SK-N-SH (cell line): ENCODE measurements around the gene POLR3C. TPM values are rescaled to one million over a fixed set of nuclear protein-coding genes. Genes with fewer than 3 reads are reported as not detected.
A peak's percentile ranks its signal among the peaks of the same experiment; 100 is the strongest.

Source experiments
- CTCF ChIA-PET: fragments of 300-600, 350-600 bp; formaldehyde crosslinking; extraction: SDS; loops from one replicate; lab custom pipeline; 2021; lab: Yijun Ruan, JAX
- POLR2A ChIA-PET: fragments of 350-600 bp; sonication (Branson Sonifier 250); formaldehyde crosslinking; extraction: SDS; loops from one replicate; lab custom pipeline; 2020; ENCODE audit warnings: antibody characterized with exemption, inconsistent platforms; lab: Yijun Ruan, JAX
- DNase-seq: peaks from one replicate; pipeline ENCODE4 v3.0.0; 2012
- H2AFZ ChIP-seq: fragments of 200-600 bp; sonication (generic); 2 replicates; pipeline ENCODE4 v1.8.1; 2016; ENCODE audit warnings: antibody characterized with exemption, mild to moderate bottlenecking, low read depth
- H3F3A ChIP-seq: fragments of 200-600 bp; sonication (generic); replicated peaks from 2 replicates; pipeline ENCODE3; 2016; ENCODE audit warnings: antibody characterized with exemption, mild to moderate bottlenecking; ENCODE audit not compliant: insufficient read depth
- H3K27ac ChIP-seq, 2 experiments: fragments of 200-500 bp in 1 of 2; fragments of 200-600 bp in 1 of 2; sonication (Bioruptor generic) in 1 of 2; sonication (generic), shearing (Covaris generic) in 1 of 2; 2 replicates each; pipeline versions ENCODE4 v1.5.1 to v1.6.1; 2014 to 2016; ENCODE audit warnings: low read depth in 2 of 2, inconsistent platforms in 1 of 2, low read length in 1 of 2, mild to moderate bottlenecking in 1 of 2, mixed read lengths in 1 of 2
- H3K27me3 ChIP-seq: fragments of 200-600 bp; sonication (generic), shearing (Covaris generic); 2 replicates; pipeline ENCODE4 v1.6.1; 2016; ENCODE audit warnings: mixed run types; ENCODE audit not compliant: insufficient read depth
- H3K36me3 ChIP-seq, 2 experiments: fragments of 200-500 bp in 1 of 2; fragments of 200-600 bp in 1 of 2; sonication (Bioruptor generic) in 1 of 2; sonication (generic) in 1 of 2; replicated peaks in 1 of 2; 2 replicates each; pipeline versions ENCODE3 to v1.5.1; 2014 to 2016; ENCODE audit warnings: low read length in 1 of 2, mild to moderate bottlenecking in 1 of 2; ENCODE audit not compliant: insufficient read depth in 2 of 2, control insufficient read depth in 1 of 2
- H3K4me1 ChIP-seq, 2 experiments: fragments of 200-500 bp in 1 of 2; fragments of 200-600 bp in 1 of 2; sonication (Bioruptor generic) in 1 of 2; sonication (generic), shearing (Covaris generic) in 1 of 2; 2 replicates each; pipeline versions ENCODE4 v1.5.1 to v1.6.1; 2014 to 2016; ENCODE audit warnings: low read depth in 1 of 2, low read length in 1 of 2, mixed run types in 1 of 2; ENCODE audit not compliant: insufficient read depth in 2 of 2, control insufficient read depth in 1 of 2
- H3K4me2 ChIP-seq: fragments of 200-600 bp; sonication (generic), shearing (Covaris generic); 2 replicates; pipeline ENCODE4 v1.6.1; 2017; ENCODE audit warnings: mixed run types
- H3K4me3 ChIP-seq, 2 experiments: fragments of 200-500 bp in 1 of 2; fragments of 200-600 bp in 1 of 2; sonication (Bioruptor generic) in 1 of 2; sonication (generic), shearing (Covaris generic) in 1 of 2; 2 replicates each; pipeline versions ENCODE4 v1.5.1 to v1.8.1; 2014 to 2016; ENCODE audit warnings: low read depth in 2 of 2, inconsistent platforms in 1 of 2, low read length in 1 of 2, mild to moderate bottlenecking in 1 of 2, mixed read lengths in 1 of 2, moderate library complexity in 1 of 2
- H3K79me2 ChIP-seq: fragments of 200-600 bp; sonication (generic); 2 replicates; pipeline ENCODE4 v1.8.1; 2017; ENCODE audit warnings: mild to moderate bottlenecking; ENCODE audit not compliant: insufficient read depth
- H3K9ac ChIP-seq: fragments of 200-600 bp; sonication (generic); 2 replicates; pipeline ENCODE4 v1.6.1; 2017; ENCODE audit warnings: mixed run types
- H3K9me2 ChIP-seq: fragments of 200-600 bp; sonication (generic); 2 replicates; pipeline ENCODE4 v1.6.1; 2017; ENCODE audit warnings: mixed run types
- H3K9me3 ChIP-seq: fragments of 200-600 bp; sonication (generic); 2 replicates; pipeline ENCODE4 v1.6.1; 2017; ENCODE audit warnings: mixed run types, mild to moderate bottlenecking, moderate library complexity
- H4K20me1 ChIP-seq: fragments of 200-600 bp; sonication (generic); 2 replicates; pipeline ENCODE4 v1.6.1; 2017; ENCODE audit warnings: mild to moderate bottlenecking, mixed run types; ENCODE audit not compliant: insufficient read depth
- ELF1 ChIP-seq: IDR thresholded peaks from 2 replicates; pipeline ENCODE4 v1.4.0; 2012
- EP300 ChIP-seq, 2 experiments: IDR thresholded peaks; 2 replicates each; pipeline versions ENCODE4 v1.4.0 to v1.6.1; 2012; ENCODE audit warnings: borderline replicate concordance in 1 of 2, low read depth in 1 of 2, low read length in 1 of 2
- EZH2phosphoT487 ChIP-seq: fragments of 200-600 bp; sonication (generic); IDR thresholded peaks from 2 replicates; pipeline ENCODE4 v1.6.1; 2017; ENCODE audit warnings: low read depth, mixed run types, mild to moderate bottlenecking, antibody characterized with exemption, moderate library complexity, borderline replicate concordance
- FOXJ3 ChIP-seq: sonication (generic); formaldehyde crosslinking; IDR thresholded peaks from 2 replicates; pipeline ENCODE4 v1.5.1; 2020; ENCODE audit warnings: mild to moderate bottlenecking, missing genetic modification reagents
- FOXM1 ChIP-seq: IDR thresholded peaks from 2 replicates; pipeline ENCODE4 v1.4.0; 2012; ENCODE audit warnings: low read depth, mild to moderate bottlenecking
- IRF3 ChIP-seq: fragments of 150-350 bp; IDR thresholded peaks from 2 replicates; pipeline ENCODE4 v1.6.1; 2016; ENCODE audit warnings: mild to moderate bottlenecking, low read depth, low read length
- MAX ChIP-seq: IDR thresholded peaks from 2 replicates; pipeline ENCODE4 v1.4.0; 2012; ENCODE audit warnings: low read depth
- NFIC ChIP-seq: IDR thresholded peaks from 2 replicates; pipeline ENCODE4 v1.4.0; 2012; ENCODE audit warnings: borderline replicate concordance
- NRF1 ChIP-seq: IDR thresholded peaks from 2 replicates; pipeline ENCODE4 v1.6.1; 2012; ENCODE audit warnings: low read depth, mild to moderate bottlenecking, low read length
- PBX3 ChIP-seq: IDR thresholded peaks from 2 replicates; pipeline ENCODE4; 2012
- RAD21 ChIP-seq: IDR thresholded peaks from 2 replicates; pipeline ENCODE4 v1.6.1; 2012; ENCODE audit warnings: mild to moderate bottlenecking, low read length
- TAF1 ChIP-seq: IDR thresholded peaks from 2 replicates; pipeline ENCODE4 v1.6.1; 2012; ENCODE audit warnings: low read depth, mild to moderate bottlenecking, low read length, moderate library complexity, borderline replicate concordance
- TEAD4 ChIP-seq: IDR thresholded peaks from 2 replicates; pipeline ENCODE4 v1.4.0; 2012; ENCODE audit warnings: mild to moderate bottlenecking, borderline replicate concordance; ENCODE audit not compliant: insufficient read depth
- ZBTB33 ChIP-seq: IDR thresholded peaks from 2 replicates; pipeline ENCODE4 v1.4.0; 2012; ENCODE audit warnings: low read depth, borderline replicate concordance
- WGBS: methylation state at CpG from one replicate; pipeline ENCODE4 v1.1.6; 2017; ENCODE audit warnings: low lambda C conversion rate; 5-methylcytosine and 5-hydroxymethylcytosine counted together
- polyA plus RNA-seq, 3 experiments: library from polyadenylated mRNA; depleted of rRNA; stranded (reverse); fragments of >200 nt; gene quantifications; 2 replicates each; pipeline ENCODE4 v1.2.3, GENCODE V29; 2012

The POLR3C gene
- polyA plus RNA-seq, 1 of the 3 experiments (the other 2 are of a cell fraction): 34.1 TPM

- no peak overlapping the region for H3K9ac ChIP-seq
- peaks cover 3% of the 10 kb centered on the region for H3F3A ChIP-seq
- no peaks in the 10 kb centered on the region for H3K9me2 ChIP-seq
- no peaks in the 10 kb centered on the region for H3K9me3 ChIP-seq
- peaks cover 52% of the 10 kb centered on the region for H4K20me1 ChIP-seq
- CTCF ChIA-PET: interaction anchor here (1.9 kb wide), 1 partner anchor 22 kb away, joined by 4 read pairs; no protein-coding TSS in a partner anchor
- H3K4me2 ChIP-seq: no peak overlapping the region
- 93% methylated on average over 3 of the region's 3 CpGs for WGBS
- POLR2A ChIA-PET: no interaction called here
- no peak overlapping the region for H2AFZ ChIP-seq
- H3K79me2 ChIP-seq: peaks cover 94% of the 10 kb centered on the region
- DNase-seq: no peak
- H3K4me3 ChIP-seq: no peak overlapping the region
- TF ChIP-seq FOXM1 (no peak), TEAD4 (no peak), ZBTB33 (no peak), MAX (no peak), EP300 (IDR thresholded peaks at IDR 0.05; ENCODE audit: borderline replicate concordance in 1 of 2, low read depth in 1 of 2, low read length in 1 of 2) (no peak), EZH2phosphoT487 (no peak), FOXJ3 (CRISPR knock-in tag) (no peak), NFIC (no peak), ELF1 (no peak), NRF1 (no peak), IRF3 (no peak), RAD21 (no peak), TAF1 (no peak), PBX3 (no peak)
- H3K27ac ChIP-seq: peak overlapping the region in 1 of 2 experiments; percentile 15; a peak in 1 of 4 replicates
- no peaks in the 10 kb centered on the region for H3K36me3 ChIP-seq
- H3K27me3 ChIP-seq: no peaks in the 10 kb centered on the region
- peaks cover 0 to 14% of the 10 kb centered on the region in 2 experiments; a peak in 2 of 4 replicates for H3K4me1 ChIP-seq
Observed at GRCh38 chr1:145804235-145805045, 19.6 kb upstream of the POLR3C start.
